H1 (cell line): ENCODE data around the gene SLX9. TPM values are rescaled to one million over a fixed set of nuclear protein-coding genes. Genes with fewer than 3 reads are reported as not detected.

ENCODE experiments used
- BACH1 ChIP-seq: IDR thresholded peaks from 2 replicates; pipeline ENCODE4 v1.6.1; 2012; ENCODE audit warnings: low read length, improper control_type of control experiment
- TAF7 ChIP-seq: optimal IDR thresholded peaks from 2 replicates; pipeline ENCODE3; 2011; ENCODE audit warnings: low read depth, mild to moderate bottlenecking, inconsistent platforms, low read length, moderate library complexity, borderline replicate concordance
- YY1 ChIP-seq: IDR thresholded peaks from 2 replicates; pipeline ENCODE4 v1.6.1; 2011; ENCODE audit warnings: low read depth, mild to moderate bottlenecking, low read length
- polyA plus RNA-seq, 7 experiments: library from polyadenylated mRNA; depleted of rRNA in 3 of 7; stranded (reverse) in 5 of 7; unstranded in 2 of 7; fragments of >200 nt in 5 of 7; fragments of 200-250 nt in 2 of 7; gene quantifications; 1 replicate in 5 of 7; 2 replicates in 1 of 7; 4 replicates in 1 of 7; pipeline versions ENCODE4 v1.2.1 to v1.2.3, GENCODE V29; 2011 to 2013; ENCODE audit warnings: missing spikeins in 2 of 7, mixed read lengths in 2 of 7
- total RNA-seq: library from RNA; stranded (reverse); fragmentation: NEBNext Ultra II Directional; extraction: Animal tissue kit (Norgen Biotek cat#: 25700); gene quantifications from 2 replicates; pipeline ENCODE4 v1.2.1, GENCODE V29; 2021

The SLX9 gene
- total and polyA plus RNA-seq, 2 of the 8 experiments (the other 6 are each of a cell fraction or from before 2014, with no cell fraction given) = 17.7 to 57.3 TPM

DNA sequence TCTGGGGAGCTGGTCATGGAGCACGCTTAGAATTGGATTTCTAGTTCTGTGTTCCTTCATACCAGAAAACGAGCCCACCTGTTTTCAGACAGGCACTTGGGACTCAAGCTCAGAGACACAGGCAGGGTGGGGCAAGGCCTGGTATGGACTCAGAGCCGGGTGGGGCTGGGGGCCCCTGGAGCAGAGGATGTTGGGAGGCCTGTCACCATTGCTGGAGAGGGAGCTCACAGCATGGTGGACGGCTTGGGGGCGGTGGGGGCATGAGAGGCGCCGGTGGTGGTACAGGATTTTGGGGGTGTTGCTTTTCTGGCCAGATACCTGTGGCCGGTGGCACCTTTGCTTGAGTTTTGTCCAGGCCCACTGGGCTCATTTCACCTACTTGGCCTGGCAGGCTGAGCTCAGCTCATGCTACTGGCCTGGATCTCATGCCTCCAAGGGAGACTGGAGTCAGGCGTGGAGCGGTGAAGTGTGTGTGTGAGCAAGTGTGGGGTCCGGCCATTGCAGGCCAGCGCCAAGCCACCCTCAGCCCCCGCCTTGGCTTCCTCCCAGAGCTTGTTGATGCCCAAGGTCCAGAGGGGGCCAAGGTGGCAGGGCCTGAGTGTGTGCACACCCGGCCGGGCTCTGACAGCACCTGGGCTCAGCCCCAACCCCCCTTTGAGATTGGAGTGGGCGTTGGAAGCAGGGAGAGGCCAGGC is 8.7 kb downstream of the SLX9 start (continued):
- TF ChIP-seq YY1 (no peak), TAF7 (no peak), BACH1 (no peak)
